WTC11 (cell line): ENCODE data around the gene MEIS2.

Experiments used
- CREB1 ChIP-seq: sonication (generic); formaldehyde crosslinking; IDR thresholded peaks from 2 replicates; pipeline ENCODE4 v1.8.0; 2023; ENCODE audit warnings: mild to moderate bottlenecking, missing genetic modification reagents
- CTCF ChIP-seq: fragments of 200-600 bp; IDR thresholded peaks from 2 replicates; pipeline ENCODE4 v1.8.0; 2022; ENCODE audit warnings: antibody characterized with exemption
- ETV6 ChIP-seq: sonication (generic); formaldehyde crosslinking; IDR thresholded peaks from 2 replicates; pipeline ENCODE4 v1.8.1; 2022; ENCODE audit warnings: mild to moderate bottlenecking, missing genetic modification reagents
- FOXP4 ChIP-seq: sonication (generic); formaldehyde crosslinking; IDR thresholded peaks from 2 replicates; pipeline ENCODE4 v1.8.0; 2022; ENCODE audit warnings: mild to moderate bottlenecking, missing genetic modification reagents
- NFATC4 ChIP-seq: fragments of 250-450 bp; sonication (Bioruptor Pico); IDR thresholded peaks from 2 replicates; pipeline ENCODE4 v1.9.0; 2021; ENCODE audit warnings: mild to moderate bottlenecking
- NFYB ChIP-seq: sonication (generic); formaldehyde crosslinking; conservative IDR thresholded peaks from 2 replicates; pipeline ENCODE4 v1.8.0; 2022; ENCODE audit warnings: low read depth, missing genetic modification reagents
- NR2C2 ChIP-seq: sonication (generic); formaldehyde crosslinking; IDR thresholded peaks from 2 replicates; pipeline ENCODE4 v1.8.0; 2022; ENCODE audit warnings: mild to moderate bottlenecking, missing genetic modification reagents
- SMAD3 ChIP-seq: sonication (generic); formaldehyde crosslinking; IDR thresholded peaks from 2 replicates; pipeline ENCODE4 v1.8.0; 2022; ENCODE audit warnings: missing genetic modification reagents, mild to moderate bottlenecking, borderline replicate concordance
- SOX15 ChIP-seq: fragments of 250-450 bp; sonication (Bioruptor Pico); IDR thresholded peaks from 2 replicates; pipeline ENCODE4 v1.9.0; 2021; ENCODE audit warnings: mild to moderate bottlenecking
- SP1 ChIP-seq: sonication (generic); formaldehyde crosslinking; conservative IDR thresholded peaks from 2 replicates; pipeline ENCODE4 v1.8.1; 2022; ENCODE audit warnings: missing genetic modification reagents
- ZNF232 ChIP-seq: sonication (generic); formaldehyde crosslinking; IDR thresholded peaks from 2 replicates; pipeline ENCODE4 v1.8.0; 2022; ENCODE audit warnings: mild to moderate bottlenecking, missing genetic modification reagents
- ZNF281 ChIP-seq: sonication (generic); formaldehyde crosslinking; IDR thresholded peaks from 2 replicates; pipeline ENCODE4 v1.8.0; 2023; ENCODE audit warnings: mild to moderate bottlenecking, missing genetic modification reagents
- TF ChIP-seq, protein P1 (sequence below): sonication (generic); formaldehyde crosslinking; IDR thresholded peaks from 2 replicates; pipeline ENCODE4 v1.8.1; 2022; ENCODE audit warnings: mild to moderate bottlenecking, missing genetic modification reagents, moderate library complexity, borderline replicate concordance

DNA sequence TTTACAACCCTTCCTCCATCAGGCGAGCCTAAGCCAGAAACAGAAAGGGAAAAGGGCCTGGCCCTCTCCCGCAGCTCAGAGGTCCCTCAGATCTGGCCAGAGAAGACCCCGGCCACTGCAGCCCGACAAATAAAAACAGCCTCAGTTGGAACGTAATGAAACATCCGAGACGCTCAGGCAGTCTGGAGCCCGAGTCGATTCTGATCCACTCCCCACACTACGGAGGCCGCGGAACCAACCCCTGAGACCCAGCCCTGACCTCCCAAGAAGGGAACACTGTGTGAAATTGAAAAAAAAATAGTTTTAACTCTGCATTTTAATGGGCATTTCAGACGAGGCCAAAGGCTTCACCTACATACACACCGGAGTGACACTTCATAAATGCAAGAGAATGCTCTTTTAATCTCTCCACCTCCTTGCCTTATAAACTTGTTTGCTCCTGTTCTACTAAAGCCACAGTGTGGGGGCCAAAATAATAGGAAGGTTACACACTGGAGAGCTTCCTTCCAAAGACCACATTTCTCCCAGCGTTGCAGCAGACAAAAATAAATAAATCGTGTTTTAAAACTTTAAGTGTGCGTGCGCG, 3.7 kb downstream of the MEIS2 start:
- TF ChIP-seq NFYB: no peak
- TF ChIP-seq SP1: no peak
- no peak for TF ChIP-seq NFATC4 (CRISPR knock-in tag)
- TF ChIP-seq CTCF: no peak
- TF ChIP-seq SOX15 (CRISPR knock-in tag): no peak
- no peak for TF ChIP-seq FOXP4 (CRISPR knock-in tag)
- no peak for TF ChIP-seq CREB1 (CRISPR knock-in tag)
- TF ChIP-seq ZNF281 (CRISPR knock-in tag): no peak
- no peak for TF ChIP-seq NR2C2 (CRISPR knock-in tag)
- TF ChIP-seq, protein P1, sequence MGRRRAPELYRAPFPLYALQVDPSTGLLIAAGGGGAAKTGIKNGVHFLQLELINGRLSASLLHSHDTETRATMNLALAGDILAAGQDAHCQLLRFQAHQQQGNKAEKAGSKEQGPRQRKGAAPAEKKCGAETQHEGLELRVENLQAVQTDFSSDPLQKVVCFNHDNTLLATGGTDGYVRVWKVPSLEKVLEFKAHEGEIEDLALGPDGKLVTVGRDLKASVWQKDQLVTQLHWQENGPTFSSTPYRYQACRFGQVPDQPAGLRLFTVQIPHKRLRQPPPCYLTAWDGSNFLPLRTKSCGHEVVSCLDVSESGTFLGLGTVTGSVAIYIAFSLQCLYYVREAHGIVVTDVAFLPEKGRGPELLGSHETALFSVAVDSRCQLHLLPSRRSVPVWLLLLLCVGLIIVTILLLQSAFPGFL (CRISPR knock-in tag): no peak
- TF ChIP-seq SMAD3 (CRISPR knock-in tag): no peak
- no peak for TF ChIP-seq ZNF232
- TF ChIP-seq ETV6 (CRISPR knock-in tag): no peak
